Urinary bladder (tissue), 4 donors: Measurements from ENCODE around the gene CELF2. TPM values are rescaled to one million over a fixed set of nuclear protein-coding genes. Genes with fewer than 3 reads are reported as not detected.

Experiments
- DNase-seq: peaks from one replicate; pipeline ENCODE4 v3.0.0-alpha.2; 2015; ENCODE audit errors: extremely low spot score
- H3K27ac ChIP-seq: one replicate; pipeline ENCODE4 v1.5.1; 2013; ENCODE audit warnings: low read depth, mild to moderate bottlenecking, moderate library complexity
- H3K36me3 ChIP-seq: one replicate; pipeline ENCODE4 v1.6.1; 2013; ENCODE audit warnings: mild to moderate bottlenecking, moderate library complexity; ENCODE audit not compliant: insufficient read depth
- H3K4me1 ChIP-seq: one replicate; pipeline ENCODE4 v1.6.1; 2013; ENCODE audit warnings: mild to moderate bottlenecking, moderate library complexity; ENCODE audit not compliant: insufficient read depth
- H3K4me3 ChIP-seq: one replicate; pipeline ENCODE4 v1.5.1; 2013; ENCODE audit warnings: low read depth, low read length
- WGBS: extraction: QIAGEN DNeasy Blood & Tissue Kit; methylation state at CpG from one replicate; pipeline ENCODE4 v1.1.7; 2013; 5-methylcytosine and 5-hydroxymethylcytosine counted together
- polyA plus RNA-seq: library from polyadenylated mRNA; stranded (reverse); fragments of 200-250 nt; gene quantifications from one replicate; pipeline ENCODE4 v1.2.3, GENCODE V29; 2013
- total RNA-seq: library from RNA; depleted of rRNA; stranded (reverse); fragments of >200 nt; gene quantifications from one replicate; pipeline ENCODE4 v1.2.3, GENCODE V29; 2014
- donor health status: healthy with polysubstance abuse.
- donor health status: healthy.

Gene CELF2
- total and polyA plus RNA-seq, 2 donors, result 40.1 to 52.7 TPM

GRCh38 chr10:11290156-11290890 is 272.7 kb downstream of the CELF2 start:
- 96% methylated on average over 24 of the region's 24 CpGs for WGBS
- no peak for DNase-seq
- Histone ChIP-seq H3K4me1 (no peaks in the 10 kb centered on the region), H3K4me3 (no peak overlapping the region), H3K27ac (no peak overlapping the region), H3K36me3 (no peaks in the 10 kb centered on the region)

DNA sequence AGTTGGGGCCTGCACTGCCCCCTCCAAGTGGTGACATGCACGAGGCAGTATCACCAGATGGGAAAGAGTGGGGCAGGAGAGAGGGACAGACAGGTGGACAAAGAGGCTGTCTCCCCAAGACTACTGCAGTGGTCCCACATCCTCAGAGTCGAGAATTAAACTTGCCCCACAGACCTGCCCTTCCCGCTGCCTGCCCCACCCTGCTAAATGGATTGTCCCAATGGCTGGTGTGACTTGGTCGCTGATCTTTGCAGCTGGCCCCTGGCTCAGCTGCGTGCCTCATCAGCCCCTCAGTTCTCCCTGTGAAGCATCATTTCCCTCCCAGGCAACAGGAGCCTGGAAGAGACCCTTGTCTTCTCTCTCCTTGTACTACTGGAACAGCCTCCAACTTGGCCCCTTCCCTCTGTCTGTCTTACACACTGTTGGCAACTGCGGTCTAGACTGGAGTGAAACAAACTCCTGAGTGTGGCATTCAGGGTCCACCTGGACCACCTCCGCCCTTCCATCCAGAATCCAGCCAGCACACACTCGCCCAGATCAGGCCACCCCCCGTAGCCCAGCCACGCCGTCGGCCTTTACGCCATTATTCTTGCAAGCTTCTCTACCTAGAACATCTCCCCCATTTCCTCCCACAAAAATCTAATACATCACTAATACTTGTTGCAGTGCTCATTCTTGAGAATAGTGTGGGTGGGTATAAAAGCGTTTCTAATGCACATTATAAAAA is 275.1 kb downstream of the CELF2 start:
- Histone ChIP-seq H3K4me3 (no peak overlapping the region), H3K36me3 (no peaks in the 10 kb centered on the region), H3K27ac (no peak overlapping the region), H3K4me1 (no peaks in the 10 kb centered on the region)
- no peak for DNase-seq
- WGBS, result 96% methylated on average over 14 of the region's 14 CpGs

DNA sequence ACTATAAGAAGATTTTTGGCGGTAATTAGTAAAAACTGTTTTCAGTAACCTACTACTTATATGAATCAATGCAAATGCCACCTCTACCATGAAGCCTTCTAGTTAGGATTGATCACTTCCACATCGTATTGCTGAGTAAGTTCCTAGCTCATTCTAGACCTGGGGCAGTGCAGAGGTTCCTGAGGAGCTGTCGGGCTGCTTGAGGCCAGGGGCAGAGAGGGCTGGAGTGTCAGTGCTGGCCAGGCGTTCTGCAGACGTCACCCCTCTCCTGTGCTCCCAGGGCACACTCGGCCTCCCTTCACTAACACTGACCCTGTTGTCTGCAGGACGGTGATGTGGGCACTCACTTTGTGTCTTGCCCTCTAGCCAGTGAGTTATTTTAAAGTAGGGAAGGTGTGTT is 275.7 kb downstream of the CELF2 start:
- 91% methylated on average over 7 of the region's 7 CpGs for WGBS
- no peak for DNase-seq
- no peaks in the 10 kb centered on the region for H3K36me3 ChIP-seq

GRCh38 chr10:11294831-11295450 is 277.3 kb downstream of the CELF2 start:
- H3K27ac ChIP-seq, result no peak overlapping the region
- no peaks in the 10 kb centered on the region for H3K36me3 ChIP-seq
- no peak overlapping the region for H3K4me3 ChIP-seq
- no peak for DNase-seq
- no peaks in the 10 kb centered on the region for H3K4me1 ChIP-seq
- WGBS, result 87% methylated on average over 6 of the region's 6 CpGs

More for the DNA sequence above, 275.7 kb downstream of the CELF2 start:
- no peak overlapping the region for H3K27ac ChIP-seq
- no peak overlapping the region for H3K4me3 ChIP-seq
- no peaks in the 10 kb centered on the region for H3K4me1 ChIP-seq

- H3K4me3 ChIP-seq, result no peak overlapping the region
- WGBS, result 88% methylated on average over 3 of the region's 3 CpGs
- H3K36me3 ChIP-seq, result no peaks in the 10 kb centered on the region
- no peak for DNase-seq
- no peaks in the 10 kb centered on the region for H3K4me1 ChIP-seq
- no peak overlapping the region for H3K27ac ChIP-seq
Measured at GRCh38 chr10:11295492-11295891, 277.8 kb downstream of the CELF2 start.

GRCh38 chr10:11297136-11297535 is 279.5 kb downstream of the CELF2 start:
- H3K4me1 ChIP-seq, result no peaks in the 10 kb centered on the region
- 96% methylated on average over 8 of the region's 8 CpGs for WGBS
- no peaks in the 10 kb centered on the region for H3K36me3 ChIP-seq
- no peak overlapping the region for H3K27ac ChIP-seq
- DNase-seq, result no peak
- H3K4me3 ChIP-seq, result no peak overlapping the region

DNA sequence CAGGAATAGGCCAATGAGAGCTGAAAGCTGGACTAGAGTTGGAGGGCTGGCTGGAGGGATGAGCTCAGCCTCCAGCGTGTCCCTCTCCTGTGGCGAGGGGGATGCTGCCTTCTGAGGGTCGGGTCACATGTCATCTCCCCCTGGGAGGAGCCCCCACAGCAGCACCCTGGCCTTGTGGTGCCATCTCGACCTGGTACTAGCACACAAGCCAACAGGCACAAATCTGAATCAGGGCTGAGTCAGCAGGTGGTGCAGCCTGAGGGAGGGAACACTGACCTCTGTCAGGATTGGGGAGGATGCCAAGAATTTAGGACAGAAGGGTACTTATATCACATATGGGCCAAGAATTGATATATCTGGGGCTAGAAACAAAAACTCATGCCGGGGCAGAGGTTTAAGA is 280.4 kb downstream of the CELF2 start:
- H3K4me1 ChIP-seq, result no peaks in the 10 kb centered on the region
- no peak overlapping the region for H3K4me3 ChIP-seq
- no peak for DNase-seq
- H3K27ac ChIP-seq, result no peak overlapping the region
- H3K36me3 ChIP-seq, result no peaks in the 10 kb centered on the region
- WGBS, result 90% methylated on average over 5 of the region's 5 CpGs

GRCh38 chr10:11299125-11299524 is 281.5 kb downstream of the CELF2 start:
- Histone ChIP-seq H3K27ac (no peak overlapping the region), H3K4me1 (no peaks in the 10 kb centered on the region), H3K36me3 (no peaks in the 10 kb centered on the region), H3K4me3 (no peak overlapping the region)
- WGBS, result 92% methylated on average over 11 of the region's 11 CpGs
- DNase-seq, result no peak

DNA sequence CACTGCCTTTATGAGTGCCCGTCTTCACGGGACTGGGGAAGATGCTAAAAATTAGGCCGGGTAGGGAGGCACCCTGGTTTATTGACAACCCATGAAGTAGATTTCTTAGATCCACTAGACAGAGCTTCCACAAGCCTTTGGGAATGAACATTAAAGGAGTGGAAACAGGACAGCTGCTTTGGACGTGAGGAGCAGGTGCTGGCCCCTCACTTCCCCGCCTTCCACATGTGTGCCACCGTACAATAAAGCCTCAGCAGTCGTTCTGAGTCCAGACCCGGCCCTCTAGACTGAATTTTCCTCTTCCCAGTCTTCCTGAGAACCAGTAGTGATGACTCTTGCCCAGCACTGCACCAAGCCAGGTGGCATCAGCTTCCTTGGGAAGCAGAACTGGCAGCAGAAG is 282.4 kb downstream of the CELF2 start:
- no peaks in the 10 kb centered on the region for H3K4me1 ChIP-seq
- no peak for DNase-seq
- H3K27ac ChIP-seq, result no peak overlapping the region
- H3K4me3 ChIP-seq, result no peak overlapping the region
- 84% methylated on average over 8 of the region's 8 CpGs for WGBS
- no peaks in the 10 kb centered on the region for H3K36me3 ChIP-seq

GRCh38 chr10:11300563-11300962 is 282.9 kb downstream of the CELF2 start:
- H3K36me3 ChIP-seq, result no peaks in the 10 kb centered on the region
- no peak overlapping the region for H3K4me3 ChIP-seq
- no peaks in the 10 kb centered on the region for H3K4me1 ChIP-seq
- DNase-seq, result no peak
- WGBS, result 87% methylated on average over 14 of the region's 14 CpGs
- no peak overlapping the region for H3K27ac ChIP-seq

GRCh38 chr10:11301571-11302111 is 284.0 kb downstream of the CELF2 start:
- 93% methylated on average over 22 of the region's 22 CpGs for WGBS
- no peaks in the 10 kb centered on the region for H3K4me1 ChIP-seq
- H3K27ac ChIP-seq, result no peak overlapping the region
- no peak overlapping the region for H3K4me3 ChIP-seq
- DNase-seq, result no peak
- H3K36me3 ChIP-seq, result no peaks in the 10 kb centered on the region

DNA sequence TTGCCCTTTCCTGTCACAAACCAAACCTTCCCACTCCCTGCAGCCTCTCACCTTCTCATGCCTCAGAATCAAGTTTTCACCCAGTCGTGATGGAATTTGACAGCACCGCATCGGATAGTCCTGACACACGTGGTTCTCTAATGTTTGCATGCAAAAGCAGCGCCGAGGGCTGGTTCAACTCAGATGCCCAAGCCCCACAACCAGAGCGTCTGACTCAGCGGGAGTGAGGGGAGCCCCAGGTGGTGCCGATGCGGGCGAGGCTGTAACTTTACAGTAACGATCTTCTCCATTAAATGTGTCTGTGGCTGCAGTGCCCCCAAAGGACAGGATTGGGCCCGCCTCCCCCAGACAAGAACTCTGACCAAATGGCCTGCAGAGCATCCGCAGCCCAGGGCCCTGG is 284.5 kb downstream of the CELF2 start:
- DNase-seq, result no peak
- H3K36me3 ChIP-seq, result no peaks in the 10 kb centered on the region
- no peak overlapping the region for H3K4me3 ChIP-seq
- 94% methylated on average over 14 of the region's 14 CpGs for WGBS
- H3K4me1 ChIP-seq, result no peaks in the 10 kb centered on the region
- H3K27ac ChIP-seq, result no peak overlapping the region

DNA sequence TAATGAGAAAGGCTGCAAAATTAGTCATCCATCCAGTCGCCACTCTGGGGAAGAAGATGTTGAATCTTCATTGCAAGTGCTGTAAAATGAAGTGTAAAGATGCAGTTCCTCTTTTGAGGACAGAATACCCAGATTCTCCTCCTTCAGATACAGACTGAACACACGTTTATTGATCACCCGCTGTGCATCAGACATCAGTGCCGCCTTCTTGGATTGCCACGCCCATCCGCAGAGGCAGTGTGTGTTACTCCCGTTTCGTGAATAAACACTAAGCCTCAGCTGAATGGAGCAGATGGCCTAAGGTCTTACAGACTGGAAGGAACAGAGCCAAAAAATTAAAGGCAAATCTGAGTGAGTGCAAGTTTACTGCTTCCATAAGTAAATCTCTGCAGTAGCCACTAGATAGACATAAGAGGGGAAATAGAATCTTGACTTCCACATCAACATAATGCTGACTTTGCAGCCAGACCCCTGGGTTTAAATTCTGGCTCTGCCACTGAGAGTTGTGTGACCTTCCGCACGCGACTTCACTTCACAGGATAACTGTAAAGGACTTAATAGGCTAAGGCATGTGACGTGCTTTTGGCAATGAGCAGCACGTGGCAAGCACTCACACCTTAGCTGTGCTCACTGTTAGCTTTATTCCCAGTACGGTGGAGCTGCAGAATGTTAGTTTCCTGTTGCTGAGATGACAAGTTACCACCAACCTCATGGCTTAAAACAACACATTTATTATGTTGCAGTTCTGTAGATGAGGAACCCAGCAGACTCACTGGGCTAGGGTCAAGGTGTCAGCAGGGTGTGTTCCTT is 285.9 kb downstream of the CELF2 start:
- no peak overlapping the region for H3K4me3 ChIP-seq
- H3K27ac ChIP-seq, result no peak overlapping the region
- 93% methylated on average over 14 of the region's 14 CpGs for WGBS
- DNase-seq, result no peak
- H3K36me3 ChIP-seq, result no peaks in the 10 kb centered on the region
- no peaks in the 10 kb centered on the region for H3K4me1 ChIP-seq
